Stimulated activated CD4-positive, alpha-beta T cell treated with anti-CD3 and anti-CD28 coated beads, Interleukin-4, amount 100 ng/mL, for 48 hours (primary cell): Measurements from ENCODE around the gene MYH13.
A peak's percentile ranks its signal among the peaks of the same experiment; 100 is the strongest.
"Not testable (repeated sequence)": the region's sequence is repeated elsewhere in the genome, so short reads cannot be mapped to it uniquely, and the experiment has no call there.

Source experiments
- DNase-seq, 2 donors: peaks; one replicate each; pipeline ENCODE4 v3.0.0-alpha.2; 2020; ENCODE audit warnings: low read depth in 2 of 2

Gene MYH13

DNA sequence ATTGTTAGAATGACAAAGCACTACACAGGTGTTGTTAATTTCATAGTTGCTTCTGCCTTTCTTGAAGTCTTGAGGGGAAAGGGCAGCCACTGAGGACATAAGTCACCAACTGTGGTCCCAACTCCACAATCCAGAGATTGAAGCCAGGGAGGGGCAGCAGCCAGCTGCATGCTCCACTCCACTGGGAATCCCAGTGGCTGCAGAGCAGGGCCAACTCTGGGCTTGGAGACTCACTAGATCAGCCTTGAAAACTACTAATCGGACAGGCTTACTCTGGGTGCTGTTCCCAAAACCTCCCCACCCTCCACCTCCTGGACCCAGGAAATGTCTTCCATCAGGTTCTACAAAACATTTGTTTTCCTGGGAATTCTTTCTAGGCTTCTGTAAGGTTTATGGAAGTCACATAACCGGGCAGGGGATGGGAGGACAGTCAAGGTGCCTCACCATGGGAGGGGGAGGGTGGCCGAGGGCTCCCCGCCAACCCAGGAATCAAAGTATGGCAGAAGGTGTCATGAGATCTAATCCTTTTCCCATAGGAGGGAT is 68.0 kb downstream of the MYH13 start:
- no peak for DNase-seq

DNA sequence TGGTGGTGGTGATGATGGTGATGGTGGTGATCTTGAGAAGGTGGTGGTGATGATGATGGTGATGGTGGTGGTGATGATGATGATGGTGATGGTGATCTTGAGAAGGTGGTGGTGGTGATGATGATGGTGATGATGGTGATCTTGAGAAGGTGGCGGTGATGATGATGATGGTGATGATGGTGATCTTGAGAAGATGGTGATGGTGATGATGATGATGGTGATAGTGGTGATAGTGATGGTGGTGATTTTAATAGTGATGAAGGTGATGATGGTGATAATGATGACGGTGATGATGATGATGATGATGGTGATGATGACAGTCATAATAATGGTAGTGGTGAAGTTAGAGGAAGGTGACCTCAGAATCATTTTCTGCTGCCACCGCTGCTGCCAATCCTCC is 75.1 kb downstream of the MYH13 start:
- no peak for DNase-seq

DNA sequence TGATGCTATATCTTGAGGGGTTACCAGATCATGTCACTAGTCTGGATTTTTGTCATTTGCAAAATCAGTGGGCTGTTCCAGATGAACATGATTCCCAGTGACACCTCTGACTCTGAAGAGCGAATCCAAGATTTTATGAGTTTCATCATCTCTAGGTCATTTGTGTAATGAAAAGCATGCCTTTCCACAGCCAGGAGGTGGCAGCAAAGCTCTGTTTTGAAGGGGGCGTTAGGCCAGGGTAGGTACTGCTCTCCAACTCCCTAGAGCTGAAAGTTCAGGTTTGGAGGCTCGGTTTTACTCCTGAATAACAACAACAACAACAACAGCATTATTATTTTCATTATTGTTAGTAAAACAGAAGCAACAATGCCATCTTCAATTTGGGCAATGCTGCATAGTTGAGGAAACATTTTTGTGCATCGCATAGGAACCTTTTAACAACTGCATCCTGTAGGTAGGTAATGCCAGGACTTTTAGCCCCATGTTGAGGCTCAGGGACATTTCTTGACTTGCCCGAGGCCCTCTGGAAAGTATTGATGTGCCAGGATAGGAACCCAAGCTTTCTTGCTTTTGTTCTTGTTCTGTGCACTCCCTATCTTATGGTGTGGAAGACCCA is 77.0 kb downstream of the MYH13 start:
- peak in 1 of 2 donors; percentile 12 for DNase-seq

DNA sequence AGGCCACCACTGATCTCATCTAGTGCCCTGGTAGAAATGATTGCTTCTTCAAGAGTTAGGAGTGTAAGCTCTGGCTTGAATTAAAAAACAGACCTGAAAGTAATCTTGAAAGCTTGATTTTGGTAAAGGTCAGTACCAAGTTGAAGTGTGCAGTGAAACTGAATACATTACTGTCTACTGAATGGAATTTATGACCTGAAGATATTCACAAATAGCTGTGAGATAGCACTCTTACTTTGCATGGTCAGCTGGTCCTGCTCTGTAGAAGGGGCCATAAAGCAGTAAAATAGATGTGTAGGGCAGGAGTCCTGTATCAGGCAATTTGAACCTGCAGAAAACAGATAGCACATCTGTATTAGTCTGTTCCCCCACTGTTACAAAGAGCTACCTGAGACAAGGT is 78.6 kb downstream of the MYH13 start:
- DNase-seq = no peak

DNA sequence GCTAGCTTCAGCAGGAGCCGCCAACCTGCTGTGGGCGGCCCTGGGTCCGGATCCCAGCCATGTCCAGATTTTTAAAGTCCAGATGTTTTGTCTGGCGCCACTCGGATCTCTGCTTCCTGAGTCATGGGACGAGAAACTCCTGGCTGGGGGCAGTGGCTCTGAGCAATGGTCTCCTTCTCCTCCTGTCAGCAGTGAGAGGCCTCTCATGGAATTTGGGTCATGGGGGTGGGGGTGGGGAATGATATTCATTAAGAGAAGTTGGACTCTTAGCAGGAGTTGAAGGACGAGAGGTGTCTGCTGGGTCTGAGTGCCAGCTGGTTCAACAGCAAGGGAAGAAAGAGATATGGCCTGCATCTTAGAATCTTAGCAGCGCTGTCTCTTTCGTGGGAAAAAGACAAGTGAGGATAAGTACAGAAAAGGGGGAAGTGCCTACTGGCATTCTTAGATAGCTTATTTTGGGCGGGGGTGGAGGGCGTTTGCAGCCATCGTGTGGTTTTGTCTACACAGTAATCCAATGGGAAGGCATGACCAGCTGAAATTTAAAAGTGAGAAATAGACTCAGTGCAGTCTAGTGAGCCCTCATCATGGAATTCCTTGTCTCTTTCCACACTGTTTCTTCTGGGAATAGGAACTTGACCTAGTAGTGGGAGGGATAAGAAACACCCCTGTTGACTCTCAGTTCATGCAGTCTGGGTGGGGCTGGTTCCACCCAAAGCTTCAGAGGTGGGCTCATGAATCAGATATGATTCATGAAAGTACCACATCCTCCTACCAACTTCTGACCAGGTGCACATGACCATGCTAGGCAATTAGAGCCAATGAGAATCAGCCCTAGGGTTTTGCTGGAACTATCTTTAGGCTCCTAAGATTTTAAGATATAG is 80.5 kb downstream of the MYH13 start:
- no peak for DNase-seq

DNA sequence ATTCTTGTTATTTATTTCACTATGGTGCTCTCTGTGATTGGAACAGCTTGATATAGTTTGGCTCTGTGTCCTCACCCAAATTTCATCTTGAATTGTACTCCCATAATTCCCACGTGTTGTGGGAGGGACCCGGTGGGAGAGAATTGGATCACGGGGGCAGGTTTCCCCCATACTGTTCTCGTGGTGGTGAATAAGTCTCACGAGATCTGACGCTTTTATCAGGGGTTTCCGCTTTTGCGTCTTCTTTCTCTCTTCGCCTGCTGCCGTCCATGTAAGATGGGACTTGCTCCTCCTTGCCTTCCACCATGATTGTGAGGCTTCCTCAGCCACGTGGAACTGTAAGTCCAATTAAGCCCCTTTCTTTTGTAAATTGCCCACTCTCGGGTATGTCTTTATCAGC is 81.2 kb downstream of the MYH13 start:
- DNase-seq = not testable (repeated sequence)

DNA sequence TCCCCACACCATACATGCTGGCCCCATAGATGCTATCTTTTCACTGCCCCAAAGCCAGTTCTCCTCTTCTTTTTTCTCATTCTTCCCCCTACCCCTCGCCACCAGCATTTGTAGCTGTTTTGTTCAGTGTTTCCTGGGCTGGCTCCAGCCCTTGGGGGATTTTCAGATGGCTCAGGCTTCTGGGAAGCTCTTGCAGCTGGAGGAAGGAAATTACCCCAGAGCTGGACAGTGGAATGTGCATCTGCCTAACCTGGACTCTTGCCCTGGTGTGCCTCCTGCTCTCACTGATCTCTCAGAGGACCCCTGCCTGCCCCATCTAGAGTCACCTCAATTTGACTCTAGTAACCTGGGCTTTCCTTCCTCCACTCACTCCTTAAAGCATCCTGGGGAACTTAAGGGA is 82.8 kb downstream of the MYH13 start:
- DNase-seq = no peak

DNA sequence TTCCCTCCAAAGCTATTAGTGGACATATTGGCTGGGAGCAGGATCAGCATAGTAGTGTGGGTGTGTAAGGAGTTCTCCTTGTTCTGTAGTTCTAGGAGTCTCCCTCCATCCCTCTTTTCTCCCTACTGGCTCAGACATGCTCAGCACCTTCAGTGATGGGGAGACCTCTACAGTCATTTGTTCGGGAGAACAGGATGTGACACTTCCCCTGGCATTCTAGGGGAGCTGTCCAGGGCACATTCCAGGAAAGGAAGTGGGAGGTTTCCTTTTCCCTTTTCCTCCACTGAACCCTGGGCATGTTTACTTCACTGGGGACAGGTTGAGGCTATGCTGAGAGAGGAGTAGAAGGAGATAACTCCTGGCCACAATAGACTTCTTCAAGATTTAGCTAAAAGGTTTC is 86.5 kb downstream of the MYH13 start:
- no peak for DNase-seq

DNA sequence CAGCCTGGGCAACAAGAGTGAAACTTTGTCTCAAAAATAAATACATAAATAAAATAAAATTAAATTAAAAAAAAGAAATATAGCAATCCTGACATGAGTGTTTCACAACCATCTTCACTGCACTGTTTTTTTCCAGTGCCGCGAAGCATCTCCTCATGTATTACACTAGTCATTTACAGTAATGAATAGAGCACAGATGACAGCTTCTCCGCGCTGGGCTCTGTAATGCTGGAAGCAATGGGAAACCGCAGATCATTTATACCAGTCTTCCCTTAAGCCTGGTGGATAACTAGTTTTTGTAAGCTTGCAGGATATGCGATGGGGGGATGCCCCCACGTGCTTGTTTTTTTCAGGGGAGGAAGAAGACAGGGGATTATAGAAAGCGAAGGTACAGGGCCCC is 86.9 kb downstream of the MYH13 start:
- no peak for DNase-seq

DNA sequence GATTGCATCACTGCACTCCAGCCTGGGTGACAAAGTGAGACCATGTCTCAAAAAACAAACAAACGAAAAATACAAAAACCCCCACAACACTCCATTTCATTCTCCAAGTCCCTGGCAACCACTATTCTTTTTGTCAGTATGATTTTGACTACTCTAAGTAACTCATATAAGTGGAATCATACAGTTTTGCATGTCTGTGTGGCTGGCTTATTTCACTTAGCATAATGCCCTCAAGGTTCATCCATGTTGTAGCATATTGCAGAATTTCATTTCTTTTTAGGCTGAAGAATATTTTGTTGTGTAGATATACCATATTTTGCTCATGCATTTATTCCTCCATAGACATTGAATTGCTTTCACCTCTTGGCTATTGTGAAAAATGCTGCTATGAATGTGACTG is 92.7 kb downstream of the MYH13 start:
- no peak for DNase-seq

DNA sequence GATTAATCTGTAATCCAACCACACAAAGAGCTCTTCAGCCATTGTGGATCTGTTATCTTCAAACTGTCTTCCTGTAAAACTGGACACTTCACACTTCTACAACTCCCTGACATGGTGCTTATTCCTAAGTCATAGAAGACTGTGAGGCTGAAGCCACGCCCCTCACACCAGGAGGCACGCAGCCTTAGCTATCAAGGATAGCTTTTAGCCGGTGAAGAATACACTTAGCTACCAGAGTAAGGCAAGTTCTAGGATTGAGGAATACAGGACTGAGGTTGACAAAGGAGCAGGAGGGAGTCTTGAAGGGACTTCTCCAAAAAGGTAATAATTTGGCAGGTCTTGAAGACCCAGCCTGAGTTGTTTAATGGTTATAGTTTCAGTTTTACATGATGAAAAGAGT is 94.6 kb downstream of the MYH13 start:
- no peak for DNase-seq

DNA sequence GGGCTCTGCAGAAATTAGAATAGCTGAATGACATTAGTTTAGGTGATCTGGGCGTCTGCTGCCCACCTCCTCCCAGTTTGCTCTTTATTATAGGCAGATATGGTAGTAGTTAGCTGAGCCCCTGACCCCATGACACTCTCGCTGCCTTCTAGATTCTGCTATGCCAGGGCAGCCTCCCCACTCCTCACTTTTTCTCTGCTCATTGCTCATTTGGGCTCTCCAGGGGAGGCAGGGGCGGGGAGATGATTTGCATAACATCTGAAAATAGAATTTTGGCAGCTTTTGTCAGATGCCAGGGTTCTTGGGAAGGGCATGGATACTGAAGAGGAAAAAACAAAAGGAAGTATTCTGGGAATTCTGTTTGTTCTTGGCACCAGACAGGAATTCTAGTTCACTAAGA is 96.4 kb downstream of the MYH13 start:
- DNase-seq = no peak

DNA sequence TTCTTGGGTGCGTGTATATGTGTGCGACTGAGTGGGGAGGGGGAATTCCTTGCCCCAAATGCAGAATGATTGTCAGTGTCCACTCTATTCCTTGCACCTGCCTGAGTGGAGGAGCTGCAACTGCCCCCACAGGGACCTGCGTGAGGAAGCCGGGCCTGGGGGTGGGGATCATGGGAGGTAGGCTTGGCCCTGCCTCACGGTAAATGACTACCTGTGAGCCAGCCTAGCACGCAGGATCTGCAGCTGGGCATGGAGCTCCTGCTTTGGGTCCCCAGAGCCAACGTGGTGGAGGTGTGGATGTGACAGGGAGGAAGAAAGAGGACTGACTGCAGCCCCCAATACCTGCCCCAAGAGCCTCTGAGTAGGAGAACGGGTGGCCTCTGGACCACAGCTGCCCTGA is 97.4 kb downstream of the MYH13 start:
- DNase-seq = no peak

DNA sequence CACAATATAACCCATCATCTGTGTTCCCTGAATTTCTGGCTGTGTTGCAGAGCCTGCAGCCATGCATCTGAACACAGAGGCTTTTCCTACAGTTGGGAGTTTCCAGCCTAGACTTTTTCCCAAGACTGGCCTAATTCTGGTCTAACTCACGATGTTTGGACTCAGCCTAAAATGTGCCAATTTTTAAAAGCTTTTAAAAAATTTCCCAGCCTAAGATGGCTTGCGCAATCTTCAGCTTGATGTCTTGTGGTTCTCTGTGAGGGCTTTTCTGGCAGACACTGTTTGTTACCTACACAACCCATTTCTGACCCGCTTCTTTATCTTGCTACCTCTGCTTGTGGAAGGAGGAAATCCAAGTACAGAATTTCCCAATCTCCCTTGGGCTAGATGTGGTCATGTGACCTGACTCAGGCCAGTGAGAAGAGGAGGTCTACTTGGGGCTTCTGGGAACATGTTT is 101.7 kb downstream of the MYH13 start:
- no peak for DNase-seq

DNA sequence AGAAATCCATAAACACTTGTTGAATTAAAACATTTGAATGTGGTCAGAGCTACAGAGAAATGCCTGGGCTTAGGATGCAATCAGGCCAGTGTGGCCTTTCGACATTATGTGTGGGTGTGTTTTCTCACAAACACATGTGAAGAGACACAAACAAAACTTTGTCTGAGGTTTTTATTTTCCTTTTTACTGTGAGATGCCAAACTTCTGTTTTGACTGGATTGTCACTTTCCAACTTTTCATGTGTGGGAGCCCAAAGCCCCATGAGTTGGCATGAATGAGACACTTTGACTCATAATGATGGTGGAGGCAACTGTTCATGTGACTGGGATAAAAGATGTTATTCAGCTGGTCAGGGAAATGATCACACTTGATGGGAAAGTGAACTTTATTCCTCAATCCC is 102.5 kb downstream of the MYH13 start:
- no peak for DNase-seq

DNA sequence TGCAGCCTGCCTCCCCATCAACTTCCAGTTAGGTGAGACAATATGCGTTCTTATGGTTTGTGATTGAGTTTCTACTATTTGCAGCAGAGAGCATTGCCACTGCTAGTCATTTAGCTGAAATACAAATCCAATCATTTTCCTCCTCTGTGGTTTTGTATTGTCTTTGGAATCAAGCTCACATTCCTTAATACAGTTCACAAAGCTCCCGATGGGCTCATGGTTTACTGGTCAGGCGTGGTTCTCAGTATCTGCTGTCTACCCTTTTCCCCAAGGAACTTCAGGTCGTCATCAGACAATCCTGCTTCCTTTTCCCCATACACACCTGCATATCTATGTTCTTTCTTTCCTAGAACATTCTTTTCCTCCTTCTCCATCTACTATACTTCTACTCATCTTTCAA is 104.8 kb downstream of the MYH13 start:
- no peak for DNase-seq

DNA sequence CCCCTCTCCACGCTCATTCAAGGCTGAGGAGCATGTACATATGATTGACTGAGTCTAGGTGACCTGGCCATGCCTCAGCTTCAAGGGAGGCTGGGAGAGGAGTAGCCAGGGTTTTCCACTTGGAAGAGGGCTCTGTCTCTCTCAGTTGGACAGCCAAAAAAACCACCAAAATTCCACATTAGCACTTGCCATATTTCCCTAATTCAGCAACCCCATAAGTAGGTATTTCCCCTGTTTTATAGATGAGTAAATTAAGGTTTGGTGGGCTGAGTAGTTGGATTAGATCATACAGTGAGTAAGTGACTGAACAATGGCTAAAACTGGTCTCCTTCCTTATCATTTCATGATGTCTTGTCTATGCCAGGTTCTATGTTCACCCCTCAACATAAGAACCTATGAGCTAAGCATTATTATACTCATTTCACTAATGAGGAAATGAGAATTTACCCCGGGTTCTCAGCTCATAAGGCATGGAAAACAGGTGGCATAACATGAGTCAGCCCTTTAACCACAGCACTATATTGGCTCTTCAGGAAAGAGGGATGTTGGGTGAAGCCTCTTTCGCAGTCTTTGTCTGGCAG is 106.4 kb downstream of the MYH13 start:
- no peak for DNase-seq

DNA sequence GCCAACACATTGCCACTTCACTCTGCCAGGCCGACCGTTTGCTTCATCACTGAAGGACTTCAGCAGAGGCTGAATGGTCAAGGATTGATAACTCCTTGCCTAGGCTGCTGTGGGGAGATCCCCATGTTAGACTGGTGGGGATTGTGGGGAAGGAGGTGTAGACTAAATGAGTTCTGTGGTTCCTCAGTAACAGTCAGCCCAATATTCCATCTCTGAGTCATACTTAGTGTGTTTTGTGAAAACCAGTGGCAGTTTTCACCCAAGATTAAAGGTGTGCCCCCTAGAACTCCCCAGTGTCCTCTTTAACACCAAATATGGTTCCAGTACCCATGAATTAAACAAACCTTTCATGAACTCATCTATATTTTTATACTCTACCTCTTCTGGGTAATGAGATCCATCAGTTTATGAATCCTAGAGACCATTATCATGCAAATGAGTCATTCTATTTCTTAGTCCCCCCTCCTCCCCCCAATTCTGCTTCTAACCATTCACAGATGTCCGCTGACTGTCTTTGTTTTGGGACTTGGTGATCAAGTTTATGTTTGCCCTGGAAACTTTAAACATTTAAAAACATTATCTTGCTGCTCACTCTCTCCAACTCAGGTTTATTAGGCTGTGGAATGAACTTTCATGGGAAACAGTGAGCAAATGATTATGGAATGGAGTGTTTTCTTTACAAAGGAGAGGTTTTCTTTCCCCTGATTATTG is 107.6 kb downstream of the MYH13 start:
- no peak for DNase-seq

DNA sequence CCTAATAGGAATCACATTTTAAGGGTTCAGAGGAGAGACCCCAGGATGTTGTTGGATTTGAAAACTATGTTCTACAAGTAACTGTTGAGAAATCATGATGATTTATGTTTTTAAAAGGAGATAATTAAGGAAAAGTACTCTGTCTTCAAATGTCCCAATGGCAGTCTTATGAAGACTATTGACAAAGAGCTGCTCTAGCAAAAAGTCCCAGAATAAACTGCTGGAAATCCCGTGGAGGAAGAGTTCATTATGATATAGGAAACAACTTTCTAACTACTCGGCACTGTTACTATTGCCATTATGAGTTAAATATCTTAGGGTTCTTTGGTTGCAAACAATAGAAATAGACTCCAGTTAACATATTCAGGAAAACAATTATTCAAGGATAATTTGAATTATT is 108.8 kb downstream of the MYH13 start:
- DNase-seq = no peak

DNA sequence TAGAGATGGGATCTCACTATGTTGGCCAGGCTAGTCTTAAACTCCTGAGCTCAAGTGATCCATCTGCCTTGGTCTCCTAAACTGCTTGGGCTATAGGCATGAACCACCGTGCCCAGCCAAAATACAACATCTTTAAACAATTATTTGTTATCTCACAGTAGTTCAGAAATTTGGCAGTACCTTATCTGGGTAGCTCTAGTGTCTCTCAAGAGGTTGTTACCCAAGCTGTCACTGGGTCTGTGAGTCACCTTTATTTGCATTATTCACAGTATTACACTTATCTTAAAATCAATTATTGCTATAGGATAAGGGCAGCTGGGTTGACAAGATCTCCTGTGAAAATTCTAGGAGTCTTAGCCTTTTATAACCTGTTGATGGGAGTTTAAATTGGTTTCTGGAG is 110.4 kb downstream of the MYH13 start:
- DNase-seq = no peak

DNA sequence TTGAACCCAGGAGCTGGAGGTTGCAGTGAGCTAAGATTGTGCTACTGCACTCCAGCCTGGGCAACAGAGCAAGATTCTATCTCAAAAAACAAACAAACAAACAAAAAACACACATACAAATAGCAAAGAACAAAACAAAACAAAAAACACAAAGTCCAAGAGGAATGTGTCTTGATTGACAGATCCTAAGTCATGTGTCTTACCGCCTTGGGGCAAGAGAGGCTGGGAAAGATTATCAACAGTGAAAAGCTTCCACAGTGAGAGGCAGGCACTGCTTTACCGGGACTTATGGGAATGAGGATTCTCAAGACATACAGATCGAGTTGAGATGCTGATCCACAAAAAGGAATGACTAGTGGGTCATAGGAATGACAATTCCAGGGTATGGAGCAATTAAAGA is 111.7 kb downstream of the MYH13 start:
- DNase-seq = no peak
